HG02571 (cell line): ENCODE data around the gene SCAMP1.
"Not testable (repeated sequence)": the region's sequence is repeated elsewhere in the genome, so short reads cannot be mapped to it uniquely, and the experiment has no call there.

Experiments
- ATAC-seq: cut with Tn5 transposase; IDR thresholded peaks from one replicate; pipeline ENCODE4 v1.9.1; 2021; ENCODE audit warnings: mild to moderate bottlenecking, moderate library complexity; ENCODE audit not compliant: unreplicated experiment

The SCAMP1 gene, protein sequence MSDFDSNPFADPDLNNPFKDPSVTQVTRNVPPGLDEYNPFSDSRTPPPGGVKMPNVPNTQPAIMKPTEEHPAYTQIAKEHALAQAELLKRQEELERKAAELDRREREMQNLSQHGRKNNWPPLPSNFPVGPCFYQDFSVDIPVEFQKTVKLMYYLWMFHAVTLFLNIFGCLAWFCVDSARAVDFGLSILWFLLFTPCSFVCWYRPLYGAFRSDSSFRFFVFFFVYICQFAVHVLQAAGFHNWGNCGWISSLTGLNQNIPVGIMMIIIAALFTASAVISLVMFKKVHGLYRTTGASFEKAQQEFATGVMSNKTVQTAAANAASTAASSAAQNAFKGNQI

DNA sequence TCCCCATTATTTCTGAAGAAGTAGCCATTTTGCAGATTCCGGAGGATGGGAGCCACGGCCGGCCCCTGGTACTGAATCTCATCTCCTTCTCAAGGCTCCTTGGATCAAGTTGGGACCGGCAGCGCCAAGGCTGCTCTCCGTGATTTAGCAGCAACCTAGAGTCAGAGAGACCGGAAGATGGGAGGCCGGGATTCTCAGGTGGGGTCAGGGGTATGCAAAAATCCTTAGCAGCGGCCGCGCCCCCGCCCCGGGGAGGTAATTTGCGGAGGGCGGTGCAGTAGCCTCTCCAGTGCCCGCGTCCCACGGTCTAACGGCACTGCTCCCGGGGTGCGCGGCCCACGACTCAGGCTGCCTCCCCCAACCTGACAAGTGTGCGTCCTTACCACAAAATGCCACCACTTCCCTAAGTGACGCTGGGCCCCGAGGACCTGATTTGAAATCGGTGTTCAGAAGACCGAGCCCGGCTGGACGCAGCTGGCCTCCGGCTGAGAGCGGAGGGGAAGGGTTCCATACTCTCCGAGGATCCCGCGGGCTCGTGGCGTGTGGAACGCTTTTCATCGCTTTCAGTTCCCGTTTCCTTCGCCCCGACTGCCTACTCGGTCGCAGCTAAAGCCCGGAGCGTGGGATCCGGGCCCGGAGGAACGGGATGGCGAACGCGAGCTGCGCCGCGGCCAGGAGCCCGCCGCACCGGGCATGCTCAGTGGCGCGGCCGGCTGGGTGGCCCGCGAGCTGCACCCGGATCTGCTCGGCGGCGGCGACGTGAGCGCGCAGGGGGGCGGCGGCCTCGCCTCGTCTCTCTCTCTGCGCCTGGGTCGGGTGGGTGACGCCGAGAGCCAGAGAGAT is at the start of gene SCAMP1:
Gene SCAMP1 (plus strand): TSS at position 787 of the 843 bp plus-strand sequence. CDS start 55 bp downstream, at position 842.
- ATAC-seq, result peak; percentile 80

DNA sequence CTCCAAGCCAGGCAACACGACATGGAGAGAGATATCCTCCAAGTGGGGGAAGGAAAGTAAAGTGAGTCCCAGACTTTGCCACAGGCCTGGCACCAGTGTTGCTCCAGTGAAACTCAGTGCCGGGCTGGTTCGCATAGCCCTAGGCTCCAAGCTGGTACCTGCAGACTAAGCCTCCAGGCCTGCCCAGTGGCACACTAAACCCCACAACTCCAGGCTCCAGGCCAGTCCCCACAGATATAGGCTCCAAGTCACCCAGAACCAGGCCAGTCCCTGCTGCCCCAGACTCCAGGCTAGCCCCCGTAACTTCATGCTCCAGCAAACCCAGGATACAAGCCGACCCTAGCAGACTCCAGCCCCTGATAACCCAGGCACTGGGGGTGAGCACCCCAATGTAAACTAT is 42.9 kb upstream of the SCAMP1 start:
- no peak for ATAC-seq

DNA sequence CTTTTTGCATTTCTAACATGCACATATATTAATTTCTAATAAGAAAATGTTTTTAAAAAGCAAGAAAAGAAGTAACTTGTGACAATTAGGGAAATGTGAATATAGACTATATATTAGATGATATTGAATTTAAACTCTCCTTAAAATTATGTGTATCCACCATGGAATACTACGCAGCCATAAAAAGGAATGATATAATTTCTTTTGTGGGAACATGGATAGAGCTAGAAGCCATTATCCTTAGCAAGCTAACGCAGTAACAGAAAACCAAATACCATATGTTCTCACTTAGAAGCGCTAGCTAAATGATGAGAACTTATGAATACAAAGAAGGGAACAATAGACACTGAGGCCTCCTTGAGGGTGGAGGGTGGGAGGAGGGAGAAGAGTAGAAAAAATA is 42.1 kb upstream of the SCAMP1 start:
- ATAC-seq, result no peak

DNA sequence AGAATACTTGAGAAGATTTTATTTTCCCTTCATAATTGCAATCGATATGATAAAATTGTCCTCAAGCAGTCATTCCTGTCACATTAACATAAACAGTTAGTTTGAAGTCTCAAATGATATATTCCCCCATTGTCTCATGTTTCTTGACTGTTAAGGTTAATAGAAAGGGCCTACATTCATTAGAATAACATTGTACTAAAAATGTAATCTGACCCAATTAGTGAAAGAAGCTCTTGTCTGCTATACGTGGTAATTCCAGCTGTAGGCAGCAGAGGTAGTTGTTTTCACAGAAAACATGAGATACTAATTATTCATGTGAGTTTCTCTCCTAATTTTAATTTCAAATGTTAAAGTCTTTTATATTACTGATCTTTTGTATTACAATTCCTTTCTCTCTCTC is 40.0 kb upstream of the SCAMP1 start:
- ATAC-seq, result no peak

DNA sequence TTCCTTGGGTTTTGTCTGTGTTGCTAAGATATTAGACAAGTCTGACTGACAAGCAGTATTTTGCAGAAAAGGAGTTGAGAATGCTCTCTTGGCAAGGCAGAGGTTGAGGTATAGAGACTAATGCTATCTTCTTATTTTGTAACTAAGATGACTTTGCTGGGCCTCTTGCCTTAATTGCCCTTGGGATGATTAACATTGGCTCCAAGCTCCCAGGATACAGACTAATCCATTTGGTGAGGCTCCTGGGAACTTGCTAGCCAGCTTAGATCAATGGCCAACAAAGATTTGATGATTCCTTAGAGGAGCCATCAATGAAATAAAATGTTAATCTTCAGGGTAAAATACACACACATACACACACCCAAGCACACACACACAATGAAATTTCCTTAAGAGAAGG is 37.2 kb upstream of the SCAMP1 start:
- no peak for ATAC-seq

DNA sequence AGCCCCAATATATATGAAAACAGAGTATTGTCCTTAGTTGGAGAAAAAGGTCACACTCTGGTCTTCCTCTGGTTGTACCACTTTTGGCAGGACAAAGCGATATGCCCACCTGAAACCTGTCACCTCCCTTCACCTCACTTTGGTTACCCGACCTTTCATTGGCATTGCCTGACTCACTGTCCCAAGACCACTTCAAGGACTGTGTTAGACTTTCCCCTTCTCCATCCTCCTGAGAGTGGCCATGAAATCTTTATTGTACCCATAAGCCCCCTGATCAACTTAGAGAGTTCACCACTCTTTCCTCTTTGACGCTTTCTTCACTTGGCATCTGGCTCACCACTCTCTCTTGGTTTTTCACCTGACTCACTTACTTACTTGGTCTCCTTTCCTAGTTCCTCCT is 33.5 kb upstream of the SCAMP1 start:
- ATAC-seq, result no peak

DNA sequence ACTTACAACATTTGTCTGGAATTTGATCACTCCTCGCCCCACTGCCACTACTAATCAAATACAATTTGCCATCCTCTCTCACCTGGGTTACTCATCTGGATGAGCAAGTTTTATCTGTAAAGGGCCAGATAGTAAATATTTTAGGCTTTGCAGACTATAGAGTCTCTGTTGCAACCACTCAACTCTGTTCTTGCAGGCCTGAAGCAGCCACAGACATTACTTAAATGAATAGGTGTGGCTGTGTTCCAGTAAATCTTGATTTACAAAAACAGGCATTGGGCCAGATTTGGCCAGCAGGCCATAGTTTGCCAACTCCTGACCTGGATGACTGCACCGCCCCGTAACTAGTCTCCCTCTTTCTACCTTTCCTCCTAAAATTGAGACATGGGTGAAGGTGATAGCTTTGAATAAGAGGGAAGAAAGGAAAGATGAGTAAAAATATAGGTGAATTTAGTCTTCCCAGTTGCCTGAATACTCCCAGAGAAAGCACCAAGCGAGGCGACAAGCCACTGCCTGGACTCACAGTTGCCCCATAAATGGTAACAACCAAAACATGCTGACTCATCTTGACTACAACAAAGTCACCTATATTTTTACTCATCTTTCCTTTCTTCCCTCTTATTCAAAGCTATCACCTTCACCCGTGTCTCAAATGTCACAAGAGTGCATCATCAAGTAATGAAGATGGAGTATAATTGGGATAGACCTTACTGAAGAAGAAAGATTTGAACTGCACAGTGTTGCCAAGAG is 32.5 kb upstream of the SCAMP1 start:
- ATAC-seq, result no peak

DNA sequence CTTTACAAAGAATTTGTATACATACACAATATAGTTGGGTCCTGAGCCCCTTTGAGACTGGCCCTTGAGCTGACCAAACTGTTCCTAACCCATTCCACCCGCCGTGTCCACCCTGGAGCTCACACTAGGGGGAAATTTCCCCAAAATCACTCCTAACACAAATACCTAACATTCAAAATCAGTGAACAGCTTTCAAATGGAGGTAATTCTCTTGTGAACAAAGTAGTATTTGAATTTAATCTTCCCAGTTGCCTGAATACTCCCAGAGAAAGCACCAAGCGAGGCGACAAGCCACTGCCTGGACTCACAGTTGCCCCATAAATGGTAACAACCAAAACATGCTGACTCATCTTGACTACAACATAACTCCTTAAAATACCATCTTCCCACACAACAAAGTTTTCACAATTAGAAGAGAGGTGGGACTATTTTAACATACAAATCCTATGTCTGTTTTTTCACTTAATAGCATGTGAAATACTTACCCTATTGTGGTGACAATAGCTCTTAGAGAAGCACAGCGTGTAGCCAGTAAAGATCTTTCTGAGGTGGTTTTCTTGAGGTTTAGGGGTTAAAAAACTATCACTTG is 31.7 kb upstream of the SCAMP1 start:
- ATAC-seq, result no peak

DNA sequence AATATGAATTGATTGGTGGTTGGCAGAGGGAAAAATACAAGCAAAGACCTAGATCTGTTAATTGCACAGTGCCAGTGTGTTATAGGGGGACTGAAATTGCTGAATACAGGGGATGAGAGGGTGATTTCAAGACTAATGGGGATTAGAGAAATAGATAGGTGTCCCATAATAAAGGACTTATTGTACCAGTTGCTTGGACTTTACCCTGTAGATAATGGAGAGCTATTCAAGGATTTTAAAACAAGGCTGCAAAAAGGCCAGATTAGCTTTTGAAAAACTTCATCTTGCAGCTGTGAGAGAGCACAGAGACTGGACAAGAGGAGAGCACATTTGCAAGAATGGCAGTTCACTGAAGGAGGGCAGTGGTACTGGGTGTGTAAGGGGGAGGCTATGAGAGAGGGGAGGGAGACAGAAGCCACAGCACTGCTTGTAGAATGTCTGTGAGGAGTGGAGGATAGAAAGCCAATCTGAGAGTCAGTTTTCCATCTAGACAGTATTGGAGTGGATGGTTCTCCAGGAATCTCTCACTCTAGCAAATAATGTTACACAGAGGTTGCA is 28.8 kb upstream of the SCAMP1 start:
- no peak for ATAC-seq

DNA sequence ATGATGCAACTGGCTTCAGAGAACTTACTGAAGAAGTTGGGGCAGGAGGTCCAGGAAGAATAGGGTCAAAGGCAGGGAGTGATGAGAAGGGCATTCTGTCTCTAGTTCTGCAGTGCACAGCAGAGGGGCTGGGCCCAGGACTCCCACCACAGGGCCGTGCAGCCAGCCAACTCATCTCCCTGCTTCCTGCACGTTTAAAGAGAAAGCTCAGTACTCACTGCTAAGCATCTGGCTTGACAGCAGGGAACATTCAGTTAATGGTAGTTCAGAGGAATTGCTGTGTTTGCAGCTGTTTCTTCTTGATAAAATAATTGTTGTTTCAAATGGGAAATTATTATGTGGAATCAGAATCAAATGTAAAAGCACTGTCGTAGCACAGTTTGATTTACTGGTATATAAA is 25.6 kb upstream of the SCAMP1 start:
- no peak for ATAC-seq

DNA sequence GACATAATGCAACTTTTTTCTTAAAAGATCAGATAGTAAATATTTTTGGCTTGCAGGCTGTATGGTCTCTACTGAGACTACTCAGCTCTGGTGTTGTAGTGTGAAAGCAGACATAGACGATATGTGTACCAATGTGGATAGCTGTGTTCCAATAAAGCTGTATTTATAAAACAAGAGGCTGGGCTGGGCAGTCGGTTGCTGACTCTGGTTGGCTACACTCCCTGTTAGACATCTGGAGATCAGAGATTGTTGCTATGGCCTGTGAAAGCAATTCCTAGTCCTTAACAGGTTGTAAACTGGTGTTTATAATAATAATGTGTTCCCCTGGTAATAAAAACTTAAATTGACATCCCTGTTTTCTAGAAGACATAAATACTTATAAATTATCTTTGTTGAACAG is 24.4 kb upstream of the SCAMP1 start:
- no peak for ATAC-seq

DNA sequence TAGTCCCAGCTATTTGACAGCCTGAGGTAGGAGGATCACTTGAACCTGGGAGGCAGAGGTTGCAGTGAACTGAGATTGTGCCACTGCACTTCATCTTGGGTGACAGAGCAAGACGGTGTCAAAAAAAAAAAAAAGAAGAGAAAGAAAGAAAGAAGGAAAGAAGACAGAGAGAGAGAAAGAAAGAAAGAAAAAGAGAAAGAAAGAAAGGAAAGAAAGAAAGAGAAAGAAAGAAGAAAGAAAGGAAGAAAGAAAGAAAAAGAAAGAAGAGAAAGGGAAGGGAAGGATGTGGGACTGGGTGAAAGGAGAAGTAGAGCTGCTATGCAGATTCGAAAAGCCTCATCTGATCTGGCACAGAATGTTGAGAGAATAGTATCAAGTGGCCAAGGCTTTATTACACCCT is 23.7 kb upstream of the SCAMP1 start:
- ATAC-seq, result no peak

DNA sequence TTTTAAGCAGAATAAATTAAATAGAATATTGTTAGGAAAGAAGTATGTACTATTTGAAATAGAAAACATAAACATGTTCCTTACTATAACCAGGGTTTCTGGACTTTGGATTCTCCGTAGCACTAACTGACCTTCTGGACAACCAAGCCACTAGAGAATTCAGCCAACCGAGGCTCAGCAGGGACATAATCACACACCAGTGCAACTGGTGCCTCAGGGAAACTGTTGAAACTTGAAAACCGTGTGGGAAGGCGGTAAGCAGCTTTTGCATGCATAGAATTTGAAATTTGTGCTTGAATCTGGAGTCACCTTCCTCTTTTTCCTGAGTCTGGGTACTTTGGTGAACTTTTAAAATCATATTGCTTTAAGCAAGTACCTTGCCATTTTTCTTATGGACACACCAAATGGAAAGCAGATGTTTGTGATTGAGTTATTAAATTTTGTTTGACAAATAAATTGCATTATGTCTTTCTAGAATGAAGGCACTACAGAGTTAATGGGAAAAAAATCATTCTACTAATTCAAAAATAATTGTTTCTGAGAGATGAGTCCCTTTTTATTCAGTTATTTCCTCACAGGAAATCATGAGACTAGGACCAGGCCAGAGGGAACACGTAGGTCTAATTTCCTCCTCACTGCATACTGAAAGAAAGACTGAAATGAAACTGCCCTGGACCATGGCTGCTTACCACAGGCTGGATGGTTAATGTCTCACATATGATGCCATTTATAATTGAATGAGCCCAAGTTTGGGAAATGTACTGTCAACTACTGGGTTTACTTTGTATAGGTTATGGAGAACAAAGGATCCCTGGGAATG is 20.6 kb upstream of the SCAMP1 start:
- ATAC-seq, result no peak

DNA sequence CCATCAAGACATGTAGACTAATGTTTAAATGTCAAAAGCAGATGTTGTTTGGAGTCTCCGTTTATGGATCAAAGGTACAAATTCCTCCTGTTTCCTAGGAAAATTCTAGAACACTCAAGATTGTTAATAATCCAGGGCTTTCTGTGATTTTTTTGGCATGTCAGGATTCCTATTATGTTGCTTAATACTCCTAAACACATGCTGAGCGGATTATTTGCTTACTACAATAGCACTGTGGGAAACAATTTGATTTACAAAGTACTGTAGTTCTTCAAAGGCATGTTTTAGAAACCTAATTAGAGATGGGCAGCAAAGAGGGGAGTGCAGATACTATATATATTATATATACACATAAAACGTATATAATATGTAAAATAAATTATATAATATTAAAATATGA is 19.0 kb upstream of the SCAMP1 start:
- no peak for ATAC-seq

DNA sequence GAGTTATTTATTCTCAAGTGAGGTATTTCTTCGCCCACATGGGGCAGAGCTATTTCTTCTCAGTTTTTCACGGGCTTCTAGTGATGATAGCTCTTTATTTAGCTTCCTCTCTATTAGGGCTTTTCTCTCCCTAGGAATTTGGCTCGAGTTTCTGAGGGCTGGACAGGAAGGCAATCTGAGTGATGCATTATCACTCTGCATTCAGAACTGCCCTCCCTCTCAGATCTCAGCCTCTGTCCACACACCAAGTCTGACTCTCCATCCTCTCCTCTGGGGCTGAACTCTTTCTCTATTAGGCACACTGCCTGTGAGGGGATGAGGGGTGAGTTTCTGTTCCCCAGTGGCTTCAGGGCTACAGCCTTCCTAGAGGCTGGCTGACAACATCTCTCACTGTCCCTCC is 14.9 kb upstream of the SCAMP1 start:
- no peak for ATAC-seq

DNA sequence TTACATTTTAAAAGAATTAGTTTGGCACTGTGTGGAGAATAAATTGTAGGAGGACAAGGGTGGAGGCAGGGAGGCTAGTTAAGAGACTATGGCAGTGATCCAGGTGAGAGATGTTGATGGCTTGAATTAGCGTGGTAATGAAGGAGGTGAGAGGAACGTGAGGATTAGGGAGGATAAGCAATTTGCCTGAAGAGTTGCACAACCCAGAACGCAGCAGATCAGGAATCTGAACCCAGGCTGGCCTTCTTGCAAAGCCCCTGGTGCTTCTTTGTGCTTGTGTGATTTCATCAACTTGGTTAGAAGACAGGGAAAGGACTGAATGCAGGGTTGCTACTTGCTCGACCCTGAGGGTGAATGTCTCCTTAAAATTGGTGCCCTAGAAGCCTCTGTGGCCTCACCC is 6.9 kb upstream of the SCAMP1 start:
- ATAC-seq, result no peak

DNA sequence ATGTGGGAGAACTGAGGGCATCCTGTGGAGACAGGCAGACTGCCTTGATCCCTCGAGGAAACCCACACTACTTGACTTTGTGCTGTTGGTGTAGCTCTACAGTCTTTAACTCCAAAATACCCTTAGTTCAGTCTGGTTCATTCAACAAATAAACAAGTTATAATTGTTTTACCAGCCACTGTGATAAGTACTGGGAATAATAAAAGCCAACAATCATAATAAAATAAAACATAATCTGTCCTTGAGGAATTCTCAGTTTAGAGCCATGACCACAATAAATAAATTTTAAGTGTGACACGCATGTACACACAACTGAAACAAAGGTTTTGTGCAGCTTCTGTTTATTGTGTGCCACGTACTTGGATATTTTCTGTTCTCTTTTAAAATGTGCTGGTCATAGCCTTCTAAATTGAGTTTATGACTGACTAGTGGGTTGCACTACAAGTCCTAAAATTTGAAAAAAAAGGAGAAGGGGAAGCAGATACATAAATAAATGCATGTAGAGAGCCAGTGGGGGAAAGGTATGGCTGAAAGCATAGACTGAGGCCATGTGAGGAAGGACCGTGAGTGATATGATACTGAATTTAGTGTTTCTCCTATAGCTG is 6.2 kb upstream of the SCAMP1 start:
- ATAC-seq, result no peak

DNA sequence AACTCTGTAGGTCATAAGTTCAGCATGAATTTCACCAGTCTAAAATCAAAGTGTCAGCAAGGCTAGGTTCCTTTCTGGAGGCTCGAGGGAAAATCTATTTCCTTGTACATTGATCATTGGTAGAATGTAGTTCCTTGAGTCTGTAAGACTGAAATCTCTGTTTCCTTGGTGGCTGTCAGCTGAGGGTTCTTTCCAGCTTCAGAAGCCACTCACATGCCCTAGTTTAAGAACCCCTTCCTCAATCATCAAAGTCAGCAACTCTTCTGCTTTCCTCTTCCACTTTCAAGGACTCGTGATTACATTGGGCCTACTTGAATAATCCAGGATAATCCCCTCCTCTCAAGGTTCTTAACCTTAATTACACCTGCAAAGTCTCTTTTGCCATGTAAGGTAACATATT is 4.9 kb upstream of the SCAMP1 start:
- no peak for ATAC-seq

DNA sequence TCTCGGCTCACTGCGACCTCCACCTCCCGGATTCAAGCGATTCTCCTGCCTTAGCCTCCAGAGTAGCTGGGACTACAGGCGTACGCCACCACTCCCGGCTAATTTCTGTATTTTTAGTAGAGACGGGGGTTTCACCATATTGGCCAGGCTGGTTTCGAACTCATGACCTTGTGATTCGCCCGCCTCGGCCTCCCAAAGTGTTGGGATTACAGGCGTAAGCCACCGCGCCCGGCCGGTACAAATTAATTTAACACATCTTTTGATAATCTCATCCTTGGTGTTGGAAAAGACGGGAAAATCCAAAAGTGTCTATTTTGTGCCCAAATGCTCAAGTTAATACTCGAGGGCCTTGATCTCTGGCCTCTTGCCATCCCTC is 974 bp upstream of the SCAMP1 start:
- not testable (repeated sequence) for ATAC-seq

DNA sequence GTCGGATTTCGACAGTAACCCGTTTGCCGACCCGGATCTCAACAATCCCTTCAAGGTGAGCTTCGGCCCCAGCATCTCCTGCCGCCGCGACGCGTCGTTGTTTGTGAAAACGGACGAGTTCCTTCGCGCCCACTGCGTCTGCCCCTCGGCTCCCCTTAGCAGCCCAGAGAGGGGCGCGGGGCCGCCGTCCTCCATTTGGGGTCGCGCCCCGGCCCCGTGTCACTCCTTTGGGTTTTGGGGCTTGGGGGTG is 182 bp downstream of the SCAMP1 start:
- ATAC-seq, result peak; percentile 16
